Upper lobe of left lung (tissue), 6 donors: Measurements from ENCODE around the gene PTDSS2. TPM values are rescaled to one million over a fixed set of nuclear protein-coding genes. Genes with fewer than 3 reads are reported as not detected.

Experiments
- ATAC-seq, 2 donors: fragments of 200-7000 bp; cut with Tn5 transposase; one replicate each; pipeline ENCODE4 v1.9.1; 2022; ENCODE audit warnings: mild to moderate bottlenecking in 2 of 2, moderate library complexity in 2 of 2; ENCODE audit not compliant: low FRiP score in 2 of 2
- DNase-seq, 2 donors: peaks; one replicate each; pipeline ENCODE4 v3.0.0-alpha.2; 2019 to 2020
- H3K27ac ChIP-seq, 4 donors: fragments of 200-600 bp; sonication (generic); one replicate each; pipeline ENCODE4 v1.5.1; 2016 to 2019
- H3K27me3 ChIP-seq, 4 donors: fragments of 200-600 bp; sonication (generic); one replicate each; pipeline ENCODE4 v1.5.1; 2017 to 2019
- H3K36me3 ChIP-seq, 4 donors: fragments of 200-600 bp; sonication (generic); one replicate each; pipeline ENCODE4 v1.5.1; 2016 to 2019
- H3K4me1 ChIP-seq, 4 donors: fragments of 200-600 bp; sonication (generic); one replicate each; pipeline ENCODE4 v1.5.1; 2018 to 2019
- H3K4me3 ChIP-seq, 4 donors: fragments of 200-600 bp; sonication (generic); one replicate each; pipeline ENCODE4 v1.5.1; 2017 to 2019; ENCODE audit warnings: mild to moderate bottlenecking in 2 of 4, moderate library complexity in 1 of 4
- H3K9me3 ChIP-seq, 4 donors: fragments of 200-600 bp; sonication (generic); one replicate each; pipeline ENCODE4 v1.5.1; 2018 to 2019
- CTCF ChIP-seq, 6 experiments: fragments of 450-650 bp in 4 of 6; fragments of 200-600 bp in 2 of 6; sonication (generic) in 2 of 6; IDR thresholded peaks; one replicate each; pipeline ENCODE4 v1.5.1; 2016 to 2019; ENCODE audit warnings: antibody characterized with exemption in 6 of 6
- EP300 ChIP-seq, 4 donors: sonication (generic); formaldehyde crosslinking; IDR thresholded peaks; one replicate each; pipeline ENCODE4 v1.5.1; 2017; ENCODE audit warnings: antibody characterized with exemption in 4 of 4, control low read depth in 2 of 4
- POLR2A ChIP-seq, 4 donors: fragments of 450-650 bp; IDR thresholded peaks; one replicate each; pipeline ENCODE4 v1.5.1; 2016 to 2017; ENCODE audit warnings: antibody characterized with exemption in 4 of 4, mild to moderate bottlenecking in 2 of 4
- POLR2AphosphoS5 ChIP-seq, 2 donors: sonication (generic); formaldehyde crosslinking; IDR thresholded peaks; one replicate each; pipeline ENCODE4 v1.5.1; 2017; ENCODE audit warnings: antibody characterized with exemption in 2 of 2
- WGBS, 2 donors: methylation state at CpG; one replicate each; pipeline ENCODE4 v1.1.5; 2017 to 2018; 5-methylcytosine and 5-hydroxymethylcytosine counted together
- small RNA-seq, 4 donors: library from RNA; depleted of rRNA; stranded (forward); fragments of <200 nt; gene quantifications; one replicate each; pipeline ENCODE3, GENCODE V24; 2016
- total RNA-seq, 6 donors: library from RNA; depleted of rRNA in 4 of 6; stranded (reverse); fragments of >200 nt in 4 of 6; gene quantifications; one replicate each; pipeline versions ENCODE4 v1.1.0 to v1.2.1, GENCODE V29; 2016 to 2021
- donor health status: DM: no; HTN: no; CAD: no; lungs with moderate emphysema.
- donor health status: DM: no; HTN: yes; CAD: no; lungs with severe emphysema.

Gene PTDSS2
- total RNA-seq, 6 donors from 2014 or later = 29.6 to 188 (median 45.1) TPM

- WGBS, 2 donors = 89% methylated on average over 4 of the region's 8 CpGs; no CpG with 5 or more reads in 1 of the 2 donors
- ATAC-seq (no peak), DNase-seq (peak in 1 of 2 donors; percentile 68)
- Histone ChIP-seq H3K36me3 (no peaks in the 10 kb centered on the region), H3K4me3 (no peak overlapping the region), H3K27ac (no peak overlapping the region), H3K9me3 (no peaks in the 10 kb centered on the region), H3K4me1 (peaks cover 21 to 24% (median 23%) of the 10 kb centered on the region in 4 donors), H3K27me3 (no peaks in the 10 kb centered on the region)
- no peak for TF ChIP-seq POLR2A (IDR thresholded peaks at IDR 0.05)
- no peak for TF ChIP-seq EP300 (IDR thresholded peaks at IDR 0.05)
- no peak for TF ChIP-seq POLR2AphosphoS5 (IDR thresholded peaks at IDR 0.05)
- TF ChIP-seq CTCF (IDR thresholded peaks at IDR 0.05) = no peak
Measured at GRCh38 chr11:539971-540481, 89.9 kb downstream of the PTDSS2 start.

Small RNA genes within 50 kb of the gene (small RNA-seq; reads per million reads assigned to genes)
- 0 to 0.14 (median 0) reads per million in 4 donors for gene RN7SL838P

Other genes starting within 250 kb of the PTDSS2 start
- gene BET1L, start 242.9 kb upstream of the PTDSS2 start, total RNA-seq = 10 to 100 TPM; 24.3 to 70.1 (median 39.0) TPM
- gene RIC8A, start 242.6 kb upstream of the PTDSS2 start, total RNA-seq = 100 to 1,000 TPM in 4 of 6 donors, 10 to 100 TPM in 2; 65.9 to 135 (median 105) TPM
- gene SIRT3, start 213.9 kb upstream of the PTDSS2 start, total RNA-seq = 10 to 100 TPM; 11.7 to 37.6 (median 24.0) TPM
- gene PSMD13, start 213.3 kb upstream of the PTDSS2 start, total RNA-seq = 100 to 1,000 TPM in 4 of 6 donors, 10 to 100 TPM in 2; 85.2 to 113 (median 106) TPM
- 1 to 10 TPM; 1.3 to 7.3 (median 3.1) TPM for gene NLRP6, start 171.9 kb upstream of the PTDSS2 start, total RNA-seq
- 100 to 1,000 TPM in 2 of 6 donors, 10 to 100 TPM in 4; 34.1 to 535 (median 65.2) TPM for gene PGGHG, start 161.2 kb upstream of the PTDSS2 start, total RNA-seq
- not detected for gene IFITM5, start 150.8 kb upstream of the PTDSS2 start, total RNA-seq
- 100 to 1,000 TPM; 113 to 704 (median 271) TPM for gene IFITM2, start 142.5 kb upstream of the PTDSS2 start, total RNA-seq
- gene IFITM1, start 136.2 kb upstream of the PTDSS2 start, total RNA-seq = 100 to 1,000 TPM in 1 of 6 donors, 10 to 100 TPM in 5; 16.8 to 119 (median 74.5) TPM
- 100 to 1,000 TPM; 132 to 860 (median 360) TPM for gene IFITM3, start 129.4 kb upstream of the PTDSS2 start, total RNA-seq
- gene B4GALNT4, start 80.8 kb upstream of the PTDSS2 start, total RNA-seq = 1 to 10 TPM in 1 of 6 donors, under 1 TPM in 4, not detected in 1; 0.23 to 2.1 (median 0.54) TPM
- gene PKP3, start 56.1 kb upstream of the PTDSS2 start, total RNA-seq = 10 to 100 TPM; 33.4 to 86.3 (median 55.2) TPM
- 100 to 1,000 TPM in 3 of 6 donors, 10 to 100 TPM in 3; 54.7 to 116 (median 91.1) TPM for gene SIGIRR, start 35.3 kb upstream of the PTDSS2 start, total RNA-seq
- gene ANO9, start 8.3 kb upstream of the PTDSS2 start, total RNA-seq = 10 to 100 TPM; 11.7 to 62.9 (median 18.8) TPM
- 100 to 1,000 TPM; 236 to 374 (median 339) TPM for gene RNH1, start 57.0 kb downstream of the PTDSS2 start, total RNA-seq
- gene HRAS, start 85.3 kb downstream of the PTDSS2 start, total RNA-seq = 10 to 100 TPM; 45.5 to 85.0 (median 59.9) TPM
- 10 to 100 TPM in 1 of 6 donors, 1 to 10 TPM in 5; 3.5 to 11.5 (median 5.8) TPM for gene LRRC56, start 87.2 kb downstream of the PTDSS2 start, total RNA-seq
- 10 to 100 TPM in 2 of 6 donors, 1 to 10 TPM in 4; 4.6 to 32.5 (median 6.7) TPM for gene LMNTD2, start 110.5 kb downstream of the PTDSS2 start, total RNA-seq
- 100 to 1,000 TPM in 5 of 6 donors, 10 to 100 TPM in 1; 80.2 to 222 (median 129) TPM for gene RASSF7, start 110.7 kb downstream of the PTDSS2 start, total RNA-seq
- 10 to 100 TPM; 25.7 to 93.2 (median 37.9) TPM for gene PHRF1, start 126.2 kb downstream of the PTDSS2 start, total RNA-seq
- gene IRF7, start 165.7 kb downstream of the PTDSS2 start, total RNA-seq = 100 to 1,000 TPM in 2 of 6 donors, 10 to 100 TPM in 4; 32.6 to 123 (median 56.2) TPM
- gene CDHR5, start 174.7 kb downstream of the PTDSS2 start, total RNA-seq = under 1 TPM in 1 of 6 donors, not detected in 5; 0.40 TPM
- gene SCT, start 176.9 kb downstream of the PTDSS2 start, total RNA-seq = under 1 TPM in 1 of 6 donors, not detected in 5; 0.72 TPM
- 1 to 10 TPM in 3 of 6 donors, under 1 TPM in 1, not detected in 2; 0.54 to 4.2 (median 1.5) TPM for gene DRD4, start 187.0 kb downstream of the PTDSS2 start, total RNA-seq
- gene DEAF1, start 244.9 kb downstream of the PTDSS2 start, total RNA-seq = 10 to 100 TPM; 23.9 to 87.3 (median 35.6) TPM
- 10 to 100 TPM; 28.6 to 62.9 (median 36.1) TPM for gene TMEM80, start 245.5 kb downstream of the PTDSS2 start, total RNA-seq